ENCODE results near the gene KIF4A. TPM values are rescaled to one million over a fixed set of nuclear protein-coding genes. Genes with fewer than 3 reads are reported as not detected.
"Not testable (repeated sequence)": the region's sequence is repeated elsewhere in the genome, so short reads cannot be mapped to it uniquely, and the experiment has no call there.

The KIF4A gene
- total RNA-seq, 3 donors from 2014 or later (not counting 1 experiment from before 2014, with no cell fraction given): 0.53 to 1.3 (median 0.79) TPM

GRCh38 chrX:70338290-70338689, 48.4 kb downstream of the KIF4A start:
- Histone ChIP-seq H3K9me3 (ENCODE audit: control insufficient read depth, insufficient read depth, low read length) (no peaks in the 10 kb centered on the region), H3K4me1 (ENCODE audit: control insufficient read depth, insufficient read depth, low read length) (no peaks in the 10 kb centered on the region), H3K36me3 (ENCODE audit: control insufficient read depth, insufficient read depth, low read length) (no peaks in the 10 kb centered on the region), H3K27ac (ENCODE audit: low read length) (no peak overlapping the region), H3K4me3 (ENCODE audit: low read length) (no peak overlapping the region), H3K27me3 (ENCODE audit: control insufficient read depth, insufficient read depth, low read length) (no peaks in the 10 kb centered on the region)
- 100% methylated on average over 1 of the region's 4 CpGs for WGBS (ENCODE audit: insufficient coverage)
- intact Hi-C loops (cut with micrococcal nuclease): no loop called here
- DNase-seq: no peak
- H3K36me3 Mint-ChIP-seq: no peaks in the 10 kb centered on the region
- TF ChIP-seq, protein P1, sequence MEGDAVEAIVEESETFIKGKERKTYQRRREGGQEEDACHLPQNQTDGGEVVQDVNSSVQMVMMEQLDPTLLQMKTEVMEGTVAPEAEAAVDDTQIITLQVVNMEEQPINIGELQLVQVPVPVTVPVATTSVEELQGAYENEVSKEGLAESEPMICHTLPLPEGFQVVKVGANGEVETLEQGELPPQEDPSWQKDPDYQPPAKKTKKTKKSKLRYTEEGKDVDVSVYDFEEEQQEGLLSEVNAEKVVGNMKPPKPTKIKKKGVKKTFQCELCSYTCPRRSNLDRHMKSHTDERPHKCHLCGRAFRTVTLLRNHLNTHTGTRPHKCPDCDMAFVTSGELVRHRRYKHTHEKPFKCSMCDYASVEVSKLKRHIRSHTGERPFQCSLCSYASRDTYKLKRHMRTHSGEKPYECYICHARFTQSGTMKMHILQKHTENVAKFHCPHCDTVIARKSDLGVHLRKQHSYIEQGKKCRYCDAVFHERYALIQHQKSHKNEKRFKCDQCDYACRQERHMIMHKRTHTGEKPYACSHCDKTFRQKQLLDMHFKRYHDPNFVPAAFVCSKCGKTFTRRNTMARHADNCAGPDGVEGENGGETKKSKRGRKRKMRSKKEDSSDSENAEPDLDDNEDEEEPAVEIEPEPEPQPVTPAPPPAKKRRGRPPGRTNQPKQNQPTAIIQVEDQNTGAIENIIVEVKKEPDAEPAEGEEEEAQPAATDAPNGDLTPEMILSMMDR (IDR thresholded peaks at IDR 0.05): no peak
- no peak overlapping the region for H3K4me3 Mint-ChIP-seq
- no peaks in the 10 kb centered on the region for H3K4me1 Mint-ChIP-seq
- no peak for ATAC-seq
- peaks cover 0 to 7% of the 10 kb centered on the region in 2 donors for H3K27me3 Mint-ChIP-seq (ENCODE audit: low read depth in 2 of 2)
- H3K9me3 Mint-ChIP-seq: no peaks in the 10 kb centered on the region
- H3K27ac Mint-ChIP-seq: no peak overlapping the region

DNA sequence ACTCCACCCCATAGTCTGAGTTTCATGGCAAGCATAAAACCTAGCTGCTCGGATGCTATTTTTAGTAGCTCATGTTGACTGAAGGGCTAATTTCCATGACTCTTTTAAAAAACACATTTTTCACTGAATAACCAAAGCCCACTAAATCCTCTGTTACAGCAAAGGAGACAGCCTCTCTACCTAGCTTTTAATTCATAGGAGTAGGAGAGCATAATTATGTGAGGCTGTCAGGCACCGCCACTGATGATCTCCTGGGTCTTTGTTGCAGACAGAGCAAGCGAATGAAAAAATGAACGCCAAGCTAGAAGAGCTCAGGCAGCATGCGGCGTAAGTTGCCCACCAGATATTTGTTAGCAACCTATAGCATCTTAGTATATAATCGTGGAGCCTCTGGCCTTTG, 53.5 kb downstream of the KIF4A start:
- no peaks in the 10 kb centered on the region for H3K36me3 ChIP-seq (ENCODE audit: control insufficient read depth, insufficient read depth, low read length)
- over 99% methylated on average over 7 of the region's 7 CpGs for WGBS (ENCODE audit: insufficient coverage)
- Mint-ChIP-seq H3K36me3 (no peaks in the 10 kb centered on the region), H3K27ac (no peak overlapping the region), H3K27me3 (ENCODE audit: low read depth in 2 of 2) (peaks cover 0 to 7% of the 10 kb centered on the region in 2 donors), H3K9me3 (no peaks in the 10 kb centered on the region), H3K4me1 (no peaks in the 10 kb centered on the region), H3K4me3 (no peak overlapping the region)
- ATAC-seq (no peak), DNase-seq (no peak)
- no peaks in the 10 kb centered on the region for H3K27me3 ChIP-seq (ENCODE audit: control insufficient read depth, insufficient read depth, low read length)
- no peaks in the 10 kb centered on the region for H3K9me3 ChIP-seq (ENCODE audit: control insufficient read depth, insufficient read depth, low read length)
- no peak overlapping the region for H3K4me3 ChIP-seq (ENCODE audit: low read length)
- TF ChIP-seq, protein P1 (IDR thresholded peaks at IDR 0.05): no peak
- no peaks in the 10 kb centered on the region for H3K4me1 ChIP-seq (ENCODE audit: control insufficient read depth, insufficient read depth, low read length)
- H3K27ac ChIP-seq (ENCODE audit: low read length): no peak overlapping the region
- intact Hi-C loops (cut with micrococcal nuclease): no loop called here

GRCh38 chrX:70346418-70347070, 56.6 kb downstream of the KIF4A start:
- H3K36me3 Mint-ChIP-seq: no peaks in the 10 kb centered on the region
- ATAC-seq (no peak), DNase-seq (no peak)
- intact Hi-C loops (cut with micrococcal nuclease): no loop called here
- no peaks in the 10 kb centered on the region for H3K9me3 ChIP-seq (ENCODE audit: control insufficient read depth, insufficient read depth, low read length)
- H3K36me3 ChIP-seq (ENCODE audit: control insufficient read depth, insufficient read depth, low read length): no peaks in the 10 kb centered on the region
- no peak overlapping the region for H3K4me3 ChIP-seq (ENCODE audit: low read length)
- H3K4me1 Mint-ChIP-seq: no peaks in the 10 kb centered on the region
- no peak overlapping the region for H3K4me3 Mint-ChIP-seq
- no peak overlapping the region for H3K27ac ChIP-seq (ENCODE audit: low read length)
- no peaks in the 10 kb centered on the region for H3K27me3 ChIP-seq (ENCODE audit: control insufficient read depth, insufficient read depth, low read length)
- WGBS (ENCODE audit: insufficient coverage): 100% methylated on average over 5 of the region's 6 CpGs
- H3K27ac Mint-ChIP-seq: no peak overlapping the region
- no peaks in the 10 kb centered on the region for H3K9me3 Mint-ChIP-seq
- H3K27me3 Mint-ChIP-seq (ENCODE audit: low read depth in 2 of 2): no peaks in the 10 kb centered on the region
- TF ChIP-seq, protein P1 (IDR thresholded peaks at IDR 0.05): no peak
- no peaks in the 10 kb centered on the region for H3K4me1 ChIP-seq (ENCODE audit: control insufficient read depth, insufficient read depth, low read length)

GRCh38 chrX:70348825-70349224, 58.9 kb downstream of the KIF4A start:
- H3K4me1 Mint-ChIP-seq; H3K9me3 Mint-ChIP-seq; H3K4me3 ChIP-seq (ENCODE audit: low read length); H3K27me3 Mint-ChIP-seq (ENCODE audit: low read depth in 2 of 2); intact Hi-C loops (cut with micrococcal nuclease); H3K27me3 ChIP-seq (ENCODE audit: control insufficient read depth, insufficient read depth, low read length); H3K9me3 ChIP-seq (ENCODE audit: control insufficient read depth, insufficient read depth, low read length); H3K4me3 Mint-ChIP-seq; DNase-seq; H3K36me3 Mint-ChIP-seq; H3K27ac Mint-ChIP-seq; H3K27ac ChIP-seq (ENCODE audit: low read length); ATAC-seq; H3K4me1 ChIP-seq (ENCODE audit: control insufficient read depth, insufficient read depth, low read length); H3K36me3 ChIP-seq (ENCODE audit: control insufficient read depth, insufficient read depth, low read length): not testable (repeated sequence)
- WGBS (ENCODE audit: insufficient coverage): 96% methylated on average over 21 of the region's 26 CpGs

- H3K36me3 ChIP-seq (ENCODE audit: control insufficient read depth, insufficient read depth, low read length); H3K9me3 ChIP-seq (ENCODE audit: control insufficient read depth, insufficient read depth, low read length); intact Hi-C loops (cut with micrococcal nuclease); H3K27ac ChIP-seq (ENCODE audit: low read length); H3K27me3 Mint-ChIP-seq (ENCODE audit: low read depth in 2 of 2); H3K4me1 Mint-ChIP-seq; H3K4me3 Mint-ChIP-seq; H3K9me3 Mint-ChIP-seq; DNase-seq; H3K27ac Mint-ChIP-seq; ATAC-seq; H3K4me1 ChIP-seq (ENCODE audit: control insufficient read depth, insufficient read depth, low read length); H3K27me3 ChIP-seq (ENCODE audit: control insufficient read depth, insufficient read depth, low read length); H3K36me3 Mint-ChIP-seq; H3K4me3 ChIP-seq (ENCODE audit: low read length): not testable (repeated sequence)
- WGBS (ENCODE audit: insufficient coverage): 97% methylated on average over 40 of the region's 55 CpGs
Measured at GRCh38 chrX:70349367-70350125, 59.6 kb downstream of the KIF4A start.

All from natural killer cell (primary cell).